GM19324 (cell line): ENCODE results near the gene THG1L.
A peak's percentile ranks its signal among the peaks of the same experiment; 100 is the strongest.
"Not testable (repeated sequence)": the region's sequence is repeated elsewhere in the genome, so short reads cannot be mapped to it uniquely, and the experiment has no call there.

Experiments used
- ATAC-seq: cut with Tn5 transposase; IDR thresholded peaks from one replicate; pipeline ENCODE4 v1.9.1; 2021; ENCODE audit warnings: mild to moderate bottlenecking, moderate library complexity; ENCODE audit not compliant: unreplicated experiment, low FRiP score

THG1L gene

DNA sequence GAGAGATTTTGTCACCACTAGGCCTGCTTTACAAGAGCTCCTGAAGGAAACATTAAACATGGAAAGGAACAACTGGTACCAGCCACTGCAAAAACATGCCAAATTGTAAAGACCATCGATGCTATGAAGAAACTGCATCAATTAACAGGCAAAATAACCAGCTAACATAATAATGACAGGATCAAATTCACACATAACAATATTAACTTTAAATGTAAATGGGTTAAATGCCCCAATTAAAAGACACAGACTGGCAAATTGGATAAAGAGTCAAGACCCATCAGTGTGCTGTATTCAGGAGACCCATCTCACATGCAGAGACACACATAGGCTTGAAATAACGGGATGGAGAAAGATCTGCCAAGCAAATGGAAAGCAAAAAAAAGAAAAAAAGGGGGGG lies 8.3 kb upstream of the THG1L start:
- ATAC-seq, result not testable (repeated sequence)

- not testable (repeated sequence) for ATAC-seq
Observed at GRCh38 chr5:157726607-157727006, 4.6 kb upstream of the THG1L start.

DNA sequence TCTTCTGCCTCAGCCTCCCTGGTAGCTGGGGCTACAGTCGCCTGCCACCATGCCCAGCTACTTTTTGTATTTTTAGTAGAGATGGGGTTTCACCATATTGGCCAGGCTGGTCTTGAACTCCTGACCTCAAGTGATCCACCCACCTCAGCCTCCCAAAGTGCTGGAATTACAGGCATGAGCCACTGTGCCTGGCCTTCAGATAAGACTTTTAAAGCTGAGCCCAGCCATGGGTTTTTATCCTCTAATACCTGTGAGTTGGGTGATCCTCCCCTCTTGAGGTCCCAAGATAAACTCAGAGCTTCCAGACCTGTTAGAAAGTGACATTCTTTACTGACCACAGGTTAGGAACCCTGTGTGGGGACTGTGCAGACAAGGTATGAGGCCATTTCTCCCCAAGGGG lies 3.4 kb upstream of the THG1L start:
- not testable (repeated sequence) for ATAC-seq

DNA sequence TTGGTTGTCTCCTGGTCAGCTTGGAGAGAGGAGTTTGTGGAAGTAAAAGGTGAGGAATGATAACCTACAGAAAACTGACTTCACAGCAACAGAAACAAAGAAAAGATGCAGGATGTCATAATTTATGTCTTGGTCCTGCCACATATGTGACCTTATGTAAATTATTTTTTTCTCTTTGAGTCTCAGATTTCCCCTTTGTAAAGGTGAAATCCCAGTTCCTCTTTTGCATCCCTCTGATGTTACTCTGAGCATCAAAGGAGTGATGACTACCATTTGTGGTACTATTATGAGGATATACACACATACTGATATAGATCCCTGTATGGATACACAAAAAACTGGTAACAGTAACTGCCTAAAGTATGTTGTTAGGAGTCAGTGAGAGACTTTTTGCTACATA lies 1.4 kb upstream of the THG1L start:
- peak; percentile 52 for ATAC-seq

DNA sequence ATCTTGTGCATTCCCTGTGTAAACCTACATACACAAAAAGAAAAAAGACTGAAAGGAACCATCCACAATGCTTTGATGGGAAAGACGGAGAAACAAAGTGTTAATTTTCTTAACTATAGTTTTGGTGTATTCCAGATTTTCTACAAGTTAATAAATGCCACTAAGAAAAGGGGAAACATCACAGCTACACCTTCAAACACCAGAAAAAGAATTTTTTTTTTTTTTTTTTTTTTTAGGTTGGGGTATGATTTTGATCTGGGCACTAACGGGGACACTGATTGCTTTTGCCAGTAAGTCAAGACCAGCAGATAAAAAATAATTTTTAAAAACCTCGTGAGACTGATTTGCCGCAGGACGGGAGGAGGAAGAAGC lies 334 bp upstream of the THG1L start:
- ATAC-seq, result no peak

DNA sequence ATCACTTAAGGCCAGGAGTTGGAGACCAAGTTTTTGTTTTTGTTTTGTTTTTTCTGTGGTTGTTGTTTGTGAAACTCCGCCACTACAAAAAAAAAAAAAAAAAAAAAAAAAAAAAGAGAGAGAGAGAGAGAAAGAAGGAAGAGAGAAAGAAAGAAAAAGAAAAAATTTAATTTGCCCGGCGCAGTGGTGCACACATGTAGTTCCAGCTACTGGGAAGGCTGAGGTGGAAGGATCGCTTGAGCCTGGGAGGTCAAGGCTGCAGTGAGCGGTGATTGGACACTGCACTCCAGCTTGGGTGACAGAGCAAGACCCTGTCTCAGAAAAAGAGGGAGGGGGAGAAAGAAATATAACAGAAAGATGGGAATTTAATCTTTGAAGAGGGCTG lies 902 bp downstream of the THG1L start:
- ATAC-seq, result no peak

DNA sequence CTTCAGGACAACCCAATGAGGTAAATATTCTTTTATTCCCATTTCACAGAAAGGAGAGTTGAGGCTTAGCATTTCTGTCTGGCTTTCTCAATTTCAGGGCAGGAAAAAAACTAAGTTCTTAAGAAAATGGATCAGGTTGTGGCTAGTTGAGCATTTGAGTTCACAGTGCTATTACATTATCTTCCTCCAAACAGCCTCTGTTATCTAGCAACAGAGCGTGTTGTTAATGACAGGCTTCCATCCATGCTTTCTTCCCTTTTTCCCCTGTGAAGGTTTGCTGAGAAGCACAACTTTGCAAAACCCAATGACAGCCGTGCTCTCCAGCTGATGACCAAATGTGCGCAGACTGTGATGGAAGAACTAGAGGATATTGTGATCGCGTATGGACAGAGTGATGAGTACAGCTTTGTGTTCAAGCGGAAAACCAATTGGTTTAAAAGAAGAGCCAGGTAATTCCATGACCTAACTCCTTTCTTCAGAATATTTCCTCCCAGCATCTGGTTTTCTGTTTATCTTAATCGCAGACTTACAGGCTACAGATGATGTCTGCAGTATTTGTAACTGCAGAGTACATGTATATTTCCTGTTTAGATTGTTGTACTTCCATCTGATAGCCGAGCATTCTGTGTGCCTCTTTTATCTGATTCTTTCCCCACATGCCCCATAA lies 1.5 kb downstream of the THG1L start:
- no peak for ATAC-seq

DNA sequence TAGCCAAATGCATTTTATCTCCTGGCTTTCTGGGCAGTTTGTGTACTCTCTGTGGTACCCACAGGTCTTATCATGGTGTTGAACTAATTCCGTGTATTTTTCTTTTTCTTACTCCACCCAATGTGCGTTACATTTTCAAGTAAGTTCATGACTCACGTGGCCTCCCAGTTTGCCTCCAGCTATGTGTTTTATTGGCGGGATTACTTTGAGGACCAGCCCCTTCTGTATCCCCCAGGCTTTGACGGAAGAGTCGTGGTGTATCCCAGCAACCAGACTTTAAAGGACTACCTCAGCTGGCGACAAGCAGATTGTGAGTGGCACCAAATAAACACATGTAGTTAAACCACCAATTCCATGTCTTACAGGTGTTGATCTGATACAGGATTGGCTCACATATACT lies 3.2 kb downstream of the THG1L start:
- no peak for ATAC-seq

DNA sequence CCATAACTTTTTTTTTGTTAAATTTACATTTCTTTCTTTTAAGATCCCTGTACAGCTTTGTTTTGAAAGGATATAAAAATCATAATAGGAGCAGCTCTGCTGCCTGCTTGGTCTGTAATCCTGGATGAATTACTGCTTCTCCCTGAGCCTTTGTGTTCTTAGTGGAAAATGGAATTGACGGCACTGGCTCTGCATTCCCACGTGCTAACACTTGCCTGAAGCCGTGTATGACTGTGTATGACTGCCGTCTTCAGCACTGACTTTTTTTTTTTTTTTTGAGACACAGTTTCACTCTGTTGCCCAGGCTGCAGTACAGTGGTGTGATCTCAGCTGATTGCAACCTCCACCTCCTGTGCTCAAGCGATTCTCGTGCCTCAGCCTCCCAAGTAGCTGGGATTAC lies 4.8 kb downstream of the THG1L start:
- ATAC-seq, result no peak

GRCh38 chr5:157739388-157740228 lies 8.4 kb downstream of the THG1L start:
- no peak for ATAC-seq

DNA sequence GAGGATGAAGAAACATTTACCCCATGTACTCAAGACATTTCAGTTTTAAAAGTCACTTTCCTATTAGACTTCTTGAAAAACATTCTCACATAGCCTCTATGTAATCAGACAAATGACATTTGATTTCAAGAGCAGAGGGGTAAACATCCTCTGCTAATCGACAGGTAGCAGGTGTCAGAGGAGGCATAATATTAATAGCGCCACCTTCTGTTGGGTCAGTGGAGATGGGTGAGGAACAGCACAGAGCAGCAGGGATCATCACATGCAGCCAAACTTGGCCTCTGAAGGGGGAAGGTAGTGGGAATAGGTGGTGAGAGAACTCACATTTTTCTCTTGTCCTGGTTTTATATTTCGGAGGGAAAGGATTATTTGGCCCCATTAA lies 9.0 kb downstream of the THG1L start:
- no peak for ATAC-seq

- no peak for ATAC-seq
Observed at GRCh38 chr5:157741131-157741530, 9.9 kb downstream of the THG1L start.

DNA sequence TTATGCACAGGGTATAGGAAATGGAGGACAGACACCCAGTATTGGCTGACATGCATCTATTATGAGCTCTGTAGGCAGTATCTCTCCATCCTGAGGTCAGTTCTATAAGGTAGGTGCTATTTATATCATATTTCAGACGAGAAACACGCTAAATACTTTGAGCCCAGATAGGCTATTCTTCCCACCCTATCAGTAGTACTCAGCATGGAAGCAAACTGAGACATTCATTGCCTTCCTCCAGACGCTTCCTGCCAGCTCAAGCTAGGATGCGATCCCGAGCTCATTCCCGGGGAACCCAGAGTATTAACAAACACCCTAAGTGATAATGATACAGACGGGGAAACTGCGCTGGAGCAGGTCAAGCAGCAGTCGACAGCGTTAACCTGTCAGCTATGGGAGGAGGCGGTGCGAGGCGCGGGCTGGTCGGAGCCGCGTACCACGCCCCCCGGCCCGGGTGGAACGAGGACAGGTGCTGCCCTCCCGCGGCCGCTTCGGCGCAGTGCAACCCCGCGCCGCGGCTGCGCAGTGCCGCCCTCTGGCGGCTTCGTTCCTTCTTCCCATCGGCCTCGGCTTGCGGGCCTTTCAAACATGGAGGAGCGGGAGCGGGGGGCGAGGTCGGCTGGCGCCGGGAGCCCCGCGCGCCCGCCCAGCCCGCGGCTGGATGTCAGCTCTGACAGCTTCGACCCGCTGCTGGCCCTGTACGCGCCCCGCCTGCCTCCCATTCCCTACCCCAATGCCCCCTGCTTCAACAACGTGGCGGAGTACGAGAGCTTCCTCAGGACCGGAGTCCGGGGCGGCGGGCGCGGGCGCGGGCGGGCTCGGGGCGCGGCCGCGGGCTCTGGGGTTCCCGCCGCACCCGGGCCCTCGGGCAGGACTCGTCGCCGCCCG lies 12.2 kb downstream of the THG1L start, which contains the start of gene LSM11:
Gene LSM11, plus strand, starts transcription at position 550 of the 888 bp plus-strand sequence. Its CDS starts 39 bp downstream, at position 589.
- ATAC-seq, result peak; percentile 92

DNA sequence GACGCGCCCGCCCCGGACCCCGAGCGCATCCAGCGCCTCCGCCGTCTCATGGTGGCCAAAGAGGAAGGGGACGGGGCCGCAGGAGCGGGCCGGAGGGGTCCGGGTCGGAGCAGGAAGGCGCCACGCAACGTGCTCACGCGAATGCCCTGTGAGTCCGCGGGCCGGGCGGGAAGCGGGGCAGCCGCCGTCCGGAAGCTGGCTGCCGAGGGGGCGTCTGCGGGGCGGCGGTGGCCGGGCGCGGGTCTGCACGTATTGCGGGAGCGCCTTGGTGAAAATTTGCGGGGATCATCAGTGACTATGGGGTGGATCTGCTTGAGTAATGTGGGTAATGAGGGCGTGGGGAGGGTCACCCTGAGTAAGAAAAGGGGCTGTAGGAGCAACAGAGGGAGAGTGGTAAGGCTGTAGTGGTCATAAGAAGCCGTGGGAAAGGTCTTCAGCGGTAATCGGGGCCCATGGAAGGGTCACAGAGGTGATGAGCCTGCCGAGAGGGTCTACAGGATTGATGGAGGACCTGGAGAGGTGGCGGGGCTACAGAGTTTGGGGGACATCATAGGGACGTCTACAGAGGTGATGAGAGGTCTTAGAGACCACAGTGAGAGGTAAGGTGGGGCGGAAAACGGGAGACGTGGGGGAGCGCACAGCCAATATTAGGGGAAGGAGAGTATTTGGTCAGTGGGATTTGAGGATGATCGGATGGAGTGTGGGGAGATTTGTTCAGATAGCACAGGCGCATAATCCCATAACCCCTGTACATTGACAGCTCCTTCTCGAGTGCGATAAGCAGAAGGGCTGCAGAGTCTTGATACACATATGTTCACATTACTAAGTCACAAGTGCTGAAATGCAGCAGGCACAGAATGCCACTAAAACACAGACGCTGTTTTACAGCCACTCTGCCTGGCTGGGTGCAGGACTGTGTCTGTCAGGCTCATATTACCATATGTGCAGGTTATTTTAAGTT lies 13.1 kb downstream of the THG1L start:
- ATAC-seq, result peak; percentile 26

- no peak for ATAC-seq
Observed at GRCh38 chr5:157745041-157745456, 13.8 kb downstream of the THG1L start.

DNA sequence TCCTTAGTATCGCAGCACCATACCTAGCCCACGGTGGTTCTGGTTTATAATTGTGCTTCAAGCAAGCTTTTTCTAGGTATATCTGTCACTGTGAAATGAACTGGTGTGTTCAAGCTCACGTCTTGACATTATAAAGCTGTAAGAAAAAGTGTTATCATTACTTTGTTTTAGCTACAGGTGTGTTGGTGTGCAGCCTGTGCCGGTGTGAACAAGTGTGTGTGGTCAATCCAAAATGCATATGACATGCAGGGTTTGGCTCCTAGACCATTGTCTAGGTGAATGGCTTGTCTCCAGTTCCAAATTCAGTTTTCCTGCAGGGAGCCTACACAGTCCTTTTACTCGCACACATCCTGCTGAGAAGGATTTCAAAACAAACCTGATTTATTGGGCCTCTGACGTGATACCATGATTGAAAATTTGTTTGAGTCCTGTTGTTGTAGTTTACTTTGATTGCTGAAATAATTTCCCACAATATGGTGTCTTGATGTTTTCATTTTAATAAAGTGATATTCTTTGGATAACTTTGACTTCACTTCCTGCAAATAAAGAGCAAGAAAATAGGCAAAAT lies 16.0 kb downstream of the THG1L start:
- ATAC-seq, result no peak

DNA sequence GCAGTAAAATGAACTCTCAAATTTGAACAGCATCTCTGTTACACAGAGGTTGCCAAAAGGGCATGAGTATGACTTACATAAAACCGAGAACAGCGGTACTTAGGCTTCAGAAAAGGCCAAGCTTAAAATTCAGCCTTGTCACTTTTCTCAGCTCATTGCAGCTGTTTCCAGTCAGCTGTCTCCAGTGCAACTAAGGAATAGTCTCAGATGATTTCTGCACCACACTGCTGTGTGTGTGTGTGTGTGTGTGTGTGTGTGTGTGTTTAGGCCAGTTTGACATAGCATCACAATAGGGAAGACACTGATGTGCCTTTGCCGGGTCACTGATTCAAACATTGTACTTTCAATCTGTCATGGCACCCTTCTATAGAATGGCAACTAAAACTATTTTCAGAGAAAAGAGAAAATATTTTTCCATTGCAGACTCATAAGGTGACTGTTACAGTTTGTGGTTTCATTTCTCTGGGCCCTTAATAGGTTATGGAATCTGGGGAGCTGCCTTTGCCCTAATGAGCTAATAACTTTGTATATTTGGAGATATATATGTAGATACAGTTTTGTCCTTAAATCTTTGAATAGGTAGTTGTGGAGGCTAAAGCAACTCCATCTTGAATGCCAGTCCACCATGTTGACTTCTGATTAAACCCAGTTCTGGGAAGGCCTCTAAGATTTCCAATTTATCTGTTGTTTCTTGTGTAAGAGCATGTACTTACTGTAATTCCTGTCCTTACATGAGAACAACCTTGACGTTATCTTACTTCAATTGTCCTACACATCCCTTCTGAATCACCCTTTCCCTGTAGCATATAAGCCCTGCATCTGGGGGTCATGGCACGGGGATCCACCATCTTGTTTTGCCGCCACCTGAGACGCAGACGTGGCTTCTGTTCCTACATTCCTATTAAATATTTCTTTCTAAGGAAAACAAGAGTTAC lies 16.8 kb downstream of the THG1L start:
- no peak for ATAC-seq

DNA sequence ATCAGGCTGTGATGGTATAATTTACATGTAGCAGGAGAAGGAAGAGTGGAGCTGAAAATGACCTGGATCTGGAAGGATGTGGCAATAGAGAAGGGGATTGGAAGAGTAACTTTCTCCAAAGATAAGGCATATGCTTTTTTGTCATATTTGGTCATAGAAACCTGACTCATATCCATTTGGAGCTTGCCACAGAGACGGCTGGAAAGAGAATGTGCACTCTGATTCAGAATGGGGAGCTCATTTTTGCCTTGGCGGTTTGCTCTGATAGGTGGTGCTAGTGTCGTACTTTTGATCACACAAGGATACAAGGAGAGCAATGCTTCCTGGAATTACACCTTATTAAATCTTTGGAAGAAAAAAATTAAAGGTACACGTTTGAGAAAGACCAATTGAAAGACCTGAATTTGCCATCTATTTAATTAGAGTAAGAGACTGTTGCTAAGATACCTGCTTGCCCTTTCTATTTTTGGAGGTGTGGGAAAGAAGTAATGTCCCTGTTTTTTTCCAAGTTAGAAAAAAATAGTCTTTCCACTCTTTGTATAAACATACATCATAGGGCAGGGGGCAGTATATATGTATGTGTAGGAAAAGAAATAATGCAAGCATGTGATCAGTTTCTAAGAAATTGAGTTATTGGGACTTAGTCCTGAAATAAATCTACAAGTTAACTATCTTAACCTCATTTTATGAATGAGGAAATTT lies 17.7 kb downstream of the THG1L start:
- no peak for ATAC-seq
